Measurements from ENCODE around the gene RTRAF.
A peak's percentile ranks its signal among the peaks of the same experiment; 100 is the strongest.

RTRAF gene

DNA sequence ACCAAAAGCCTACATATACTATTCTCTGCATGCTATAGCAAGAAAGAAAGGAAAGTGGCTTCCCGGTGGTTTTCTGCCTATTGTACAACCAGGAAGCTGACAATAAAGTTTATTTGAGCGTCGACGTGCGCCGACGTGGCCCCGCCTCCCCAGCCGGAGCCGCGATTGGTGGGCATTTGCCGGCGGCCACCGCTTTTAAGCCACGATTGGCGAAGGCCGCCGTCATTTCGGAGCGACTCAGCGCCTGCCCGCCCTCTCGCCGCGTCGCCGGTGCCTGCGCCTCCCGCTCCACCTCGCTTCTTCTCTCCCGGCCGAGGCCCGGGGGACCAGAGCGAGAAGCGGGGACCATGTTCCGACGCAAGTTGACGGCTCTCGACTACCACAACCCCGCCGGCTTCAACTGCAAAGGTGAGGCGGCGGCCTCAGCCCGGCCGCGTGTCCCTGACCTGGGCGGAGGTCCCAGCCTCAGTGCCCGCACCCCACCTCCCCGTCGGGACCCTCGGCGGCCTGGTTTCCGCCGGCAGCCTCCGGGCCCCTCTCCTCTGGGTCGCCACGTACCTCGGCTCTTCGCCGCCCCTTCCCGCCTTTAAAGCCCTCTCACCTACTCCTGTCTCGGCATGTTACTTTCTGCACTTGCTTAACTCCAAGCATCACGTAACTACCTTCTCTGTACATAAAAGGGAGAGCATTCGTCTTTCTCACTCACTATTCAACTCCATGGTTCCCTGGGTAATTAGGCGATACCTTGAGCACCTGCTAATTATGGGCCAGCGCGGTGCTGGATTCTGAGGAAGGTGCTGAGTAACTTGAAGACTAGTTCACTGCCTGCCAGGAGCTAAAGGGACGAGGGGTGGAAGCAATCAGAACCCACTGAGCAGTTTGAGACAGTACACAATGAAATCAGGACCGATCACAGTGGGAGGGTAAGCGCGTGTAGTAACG, at the start of gene RTRAF:
Gene RTRAF (plus strand): TSS at position 254 of the 942 bp plus-strand sequence. CDS start 94 bp downstream, at position 348.
- intact Hi-C loops (cut with DNase I) = no loop called here
- DNase-seq = peak; percentile 90 to 99 (median 95)

GRCh38 chr14:51939755-51940301, 49.5 kb upstream of the RTRAF start:
- intact Hi-C loops (cut with DNase I) = no loop called here
- no peak for DNase-seq

DNA sequence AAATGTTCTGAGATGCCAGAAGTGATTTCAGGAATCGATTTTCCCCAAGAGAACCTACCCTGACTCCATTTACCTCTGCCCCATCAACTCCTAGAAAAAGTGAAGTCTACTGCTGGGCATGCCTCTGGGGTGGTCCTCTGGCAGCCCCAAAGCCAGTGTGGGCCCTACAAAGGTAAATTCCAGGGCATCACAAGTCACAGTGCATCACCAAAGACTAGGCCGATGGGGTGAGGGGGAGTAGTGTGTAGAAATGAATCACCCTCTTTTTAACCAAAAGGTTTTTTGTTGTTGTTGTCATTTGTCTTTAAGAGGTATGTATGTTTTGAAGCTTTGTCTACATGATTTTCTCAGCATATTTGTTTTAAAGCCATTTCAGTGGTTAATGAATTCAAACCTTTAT, 46.4 kb upstream of the RTRAF start:
- no peak for DNase-seq
- intact Hi-C loops (cut with DNase I) = no loop called here

GRCh38 chr14:51950007-51950406, 39.3 kb upstream of the RTRAF start:
- intact Hi-C loops (cut with DNase I) = no loop called here

DNA sequence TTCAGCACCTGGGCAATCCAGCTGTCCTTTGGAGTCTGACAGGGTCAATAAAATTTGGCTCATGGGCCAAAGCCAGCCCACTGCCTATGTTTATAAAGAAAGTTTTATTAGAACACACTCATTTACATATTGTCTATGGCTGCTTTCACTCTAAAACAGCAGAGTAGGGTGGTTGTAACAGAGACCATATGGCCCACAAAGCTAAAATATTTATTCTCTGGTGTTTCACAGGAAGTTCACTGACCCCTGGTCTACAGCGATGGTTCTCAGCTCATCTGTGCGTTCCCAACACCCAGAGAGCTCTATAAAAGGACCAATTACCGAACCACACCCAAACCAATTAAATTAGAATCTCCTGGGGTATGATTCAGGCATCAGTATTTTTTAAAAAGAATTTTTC, 37.7 kb upstream of the RTRAF start:
- no peak for DNase-seq
- intact Hi-C loops (cut with DNase I) = no loop called here

More at GRCh38 chr14:51950007-51950406, 39.3 kb upstream of the RTRAF start:
- no peak for DNase-seq

DNA sequence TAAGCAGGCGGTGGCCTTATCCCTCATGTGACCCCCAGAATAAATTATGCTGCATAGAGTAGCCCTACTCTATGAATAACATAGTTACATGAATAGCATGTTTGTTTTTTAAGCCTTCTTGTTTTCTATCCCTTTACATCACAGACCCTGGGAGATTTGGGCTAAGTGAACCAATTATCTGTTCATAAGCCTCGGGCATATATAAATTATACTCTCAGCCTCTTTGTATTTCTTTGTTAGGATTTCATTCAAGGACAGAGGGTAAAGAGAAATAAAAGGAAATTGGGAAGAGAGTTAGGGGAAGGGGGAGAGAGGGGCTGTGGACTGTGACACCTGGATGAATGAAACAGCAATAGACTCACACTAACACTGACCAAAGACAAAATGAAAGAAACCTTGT, 35.3 kb upstream of the RTRAF start:
- intact Hi-C loops (cut with DNase I) = no loop called here

DNA sequence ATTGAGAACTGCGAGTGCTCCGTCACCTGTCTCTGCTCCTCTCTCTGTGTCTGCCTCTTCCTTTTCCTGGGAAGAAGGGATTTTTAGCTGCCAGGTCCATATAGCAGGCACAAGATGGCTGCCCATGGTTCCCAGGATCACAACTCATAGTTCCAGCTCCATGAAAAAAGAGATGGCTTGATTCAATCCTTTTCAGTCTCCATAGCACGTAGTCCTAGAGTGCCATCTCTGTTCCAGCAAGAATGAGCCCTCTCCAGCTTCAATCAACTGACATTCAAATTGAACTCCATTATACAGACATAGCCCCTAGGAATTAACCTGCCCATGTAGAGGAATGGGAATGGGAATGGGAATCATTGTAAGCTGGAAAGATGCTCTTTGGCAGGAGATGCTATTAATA, 34.7 kb upstream of the RTRAF start:
- intact Hi-C loops (cut with DNase I) = no loop called here

More for the DNA sequence above, 35.3 kb upstream of the RTRAF start:
- DNase-seq = no peak

GRCh38 chr14:51957950-51958349, 31.4 kb upstream of the RTRAF start:
- DNase-seq = no peak
- intact Hi-C loops (cut with DNase I) = no loop called here

More for the DNA sequence above, 34.7 kb upstream of the RTRAF start:
- DNase-seq = no peak

- intact Hi-C loops (cut with DNase I) = no loop called here
- no peak for DNase-seq
Observed at GRCh38 chr14:51959928-51960327, 29.4 kb upstream of the RTRAF start.

GRCh38 chr14:51960866-51961265, 28.5 kb upstream of the RTRAF start:
- intact Hi-C loops (cut with DNase I) = no loop called here

DNA sequence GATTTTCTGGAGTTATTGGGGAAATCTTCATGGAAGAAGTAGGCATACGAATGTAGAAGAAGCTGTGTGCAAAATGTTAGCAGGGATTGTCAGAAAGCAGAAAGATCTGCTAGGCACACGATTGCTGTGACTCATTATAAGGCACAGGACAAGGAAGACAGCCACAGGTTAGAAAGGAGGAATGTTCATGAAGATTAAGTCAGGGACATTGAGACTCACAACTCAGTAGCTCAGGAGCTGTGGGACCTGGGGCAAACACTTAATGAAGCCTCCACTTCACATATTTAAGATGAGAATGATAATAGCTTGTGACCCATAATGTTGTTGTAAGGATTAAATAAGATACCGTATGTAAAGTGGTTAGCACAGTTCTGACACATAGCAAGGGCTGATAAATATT, 26.6 kb upstream of the RTRAF start:
- no peak for DNase-seq
- intact Hi-C loops (cut with DNase I) = no loop called here

More at GRCh38 chr14:51960866-51961265, 28.5 kb upstream of the RTRAF start:
- DNase-seq = no peak

DNA sequence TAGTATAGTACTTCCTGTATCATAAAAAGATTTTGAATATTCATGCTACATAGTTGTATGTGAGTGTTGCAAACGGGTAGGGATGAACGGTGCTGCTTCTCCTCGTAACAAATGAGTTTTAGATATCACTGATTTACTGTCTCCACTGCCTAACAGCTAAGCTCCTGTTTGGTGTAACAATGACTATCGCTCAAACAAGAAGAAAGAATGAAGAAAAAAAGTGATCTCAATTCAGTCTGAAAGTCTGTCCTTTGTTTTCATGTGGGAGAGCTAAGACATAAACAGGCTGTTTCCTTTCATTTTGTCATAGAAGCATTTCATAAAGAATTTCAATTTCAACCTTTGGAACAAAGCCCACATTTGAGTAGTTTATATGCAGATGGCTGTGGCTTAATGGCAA, 26.1 kb upstream of the RTRAF start:
- intact Hi-C loops (cut with DNase I) = no loop called here
- no peak for DNase-seq

DNA sequence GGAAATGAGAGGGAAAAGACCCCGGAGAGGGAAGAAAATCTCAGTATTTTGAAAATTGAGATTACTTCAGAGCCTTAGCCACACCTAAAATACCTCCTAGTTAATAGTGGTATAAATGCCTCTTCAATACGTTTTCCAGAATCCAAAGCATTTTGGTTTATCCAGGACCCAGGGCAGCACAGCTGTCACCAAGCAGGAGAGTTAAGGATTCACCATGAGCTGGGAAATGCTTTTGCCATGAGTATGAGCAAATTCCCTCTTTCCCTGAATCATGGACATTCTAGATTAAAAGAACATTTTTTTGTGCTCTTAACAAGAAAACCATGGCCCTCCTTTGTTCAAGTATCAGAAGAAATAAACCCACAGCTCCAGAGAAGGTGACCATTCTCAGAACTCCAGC, 21.8 kb upstream of the RTRAF start:
- intact Hi-C loops (cut with DNase I) = no loop called here
- no peak for DNase-seq

DNA sequence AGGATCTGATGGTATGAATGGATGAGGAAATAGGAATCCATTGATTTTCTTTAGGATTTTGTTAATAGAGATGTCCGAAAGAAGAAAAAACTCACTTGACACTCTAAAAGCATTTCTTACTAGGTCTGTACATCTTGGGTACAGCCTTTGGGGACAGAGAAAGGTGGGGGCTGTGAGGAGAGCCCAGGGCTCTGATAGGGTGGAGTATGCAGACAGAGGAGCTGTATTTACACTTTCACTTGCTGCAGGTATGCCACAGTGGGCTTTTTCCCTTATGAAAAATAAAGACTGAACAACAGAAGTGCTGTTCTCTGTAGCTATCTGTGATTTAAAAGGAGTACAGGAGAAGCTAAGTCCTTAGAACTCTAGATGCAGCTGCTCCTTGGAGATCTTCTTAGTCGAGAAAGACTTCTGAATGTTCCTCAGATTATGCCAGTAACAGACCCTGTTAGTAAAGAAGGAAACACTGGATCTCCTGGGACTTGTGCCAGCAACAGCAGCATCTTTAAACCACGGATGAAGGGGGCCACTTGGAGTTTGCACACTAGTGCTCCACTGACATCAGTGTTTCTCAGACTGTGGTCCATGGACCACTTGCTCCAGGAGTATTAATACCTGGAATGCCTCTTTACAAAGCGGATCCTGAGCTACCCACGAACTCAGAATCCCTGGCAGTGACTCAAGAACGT, 19.4 kb upstream of the RTRAF start:
- DNase-seq = no peak
- intact Hi-C loops (cut with DNase I) = loop anchor here (10.0 kb wide), 1 partner anchor 685 kb away; no protein-coding TSS in a partner anchor

- DNase-seq = no peak
- intact Hi-C loops (cut with DNase I) = loop anchor here (10.0 kb wide), 1 partner anchor 688 kb away; no protein-coding TSS in a partner anchor
Observed at GRCh38 chr14:51972566-51972965, 16.8 kb upstream of the RTRAF start.

DNA sequence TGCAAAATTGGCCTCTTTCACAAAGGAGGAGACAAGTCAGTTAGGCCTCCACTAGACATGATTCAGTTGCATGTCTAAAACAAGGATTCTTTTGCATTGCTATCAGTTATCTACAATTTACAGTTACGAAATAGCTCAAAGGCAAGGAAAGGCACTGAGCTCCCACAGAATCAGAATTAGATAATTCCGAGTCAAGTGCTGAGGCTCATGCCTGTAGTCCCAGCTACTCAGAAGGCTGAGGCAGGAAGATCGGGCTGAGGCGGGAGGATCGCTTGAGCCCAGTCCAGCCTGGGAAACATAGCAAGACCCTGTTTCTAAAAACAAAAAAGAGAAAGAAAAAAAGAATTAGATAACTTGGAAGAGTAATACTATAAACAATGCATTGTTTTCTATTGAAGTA, 12.3 kb upstream of the RTRAF start:
- intact Hi-C loops (cut with DNase I) = loop anchor here (5.0 to 10.0 kb wide), 2 partner anchors 195 to 692 kb away; no protein-coding TSS in a partner anchor
- no peak for DNase-seq

- no peak for DNase-seq
- intact Hi-C loops (cut with DNase I) = loop anchor here (5.0 to 10.0 kb wide), 2 partner anchors 196 to 694 kb away; no protein-coding TSS in a partner anchor
Observed at GRCh38 chr14:51978681-51979085, 10.7 kb upstream of the RTRAF start.

DNA sequence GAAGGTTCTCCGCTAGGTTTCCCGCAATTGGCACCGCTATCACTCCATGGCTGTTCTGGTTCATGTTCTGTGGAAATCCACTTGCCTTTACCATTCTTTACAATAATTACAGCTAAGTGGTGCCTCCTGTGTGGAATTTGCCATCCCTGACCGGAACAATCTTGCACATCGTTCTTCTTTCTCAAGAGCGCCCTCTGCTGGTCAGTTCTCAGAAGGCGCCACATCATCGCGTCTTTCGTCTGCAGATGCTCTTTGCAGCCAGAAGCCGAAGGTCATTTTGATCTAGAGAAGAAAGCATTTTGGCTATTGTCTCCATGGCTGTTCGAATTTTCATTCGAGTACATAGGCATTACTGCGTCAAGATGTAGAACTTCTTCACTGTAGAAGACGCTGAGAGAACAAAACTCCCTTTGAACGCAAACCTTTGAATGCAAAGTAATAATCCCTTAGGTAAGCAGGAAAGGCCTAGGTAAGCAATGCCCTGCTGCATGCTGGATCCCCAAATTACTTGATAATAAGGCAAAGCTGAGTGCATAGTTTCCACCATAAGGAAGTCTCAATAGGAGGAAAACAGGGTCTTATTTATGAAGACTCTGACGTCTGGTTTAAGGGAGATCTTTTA, 10.1 kb upstream of the RTRAF start:
- intact Hi-C loops (cut with DNase I) = loop anchor here (5.0 to 10.0 kb wide), 2 partner anchors 197 to 694 kb away; no protein-coding TSS in a partner anchor

DNA sequence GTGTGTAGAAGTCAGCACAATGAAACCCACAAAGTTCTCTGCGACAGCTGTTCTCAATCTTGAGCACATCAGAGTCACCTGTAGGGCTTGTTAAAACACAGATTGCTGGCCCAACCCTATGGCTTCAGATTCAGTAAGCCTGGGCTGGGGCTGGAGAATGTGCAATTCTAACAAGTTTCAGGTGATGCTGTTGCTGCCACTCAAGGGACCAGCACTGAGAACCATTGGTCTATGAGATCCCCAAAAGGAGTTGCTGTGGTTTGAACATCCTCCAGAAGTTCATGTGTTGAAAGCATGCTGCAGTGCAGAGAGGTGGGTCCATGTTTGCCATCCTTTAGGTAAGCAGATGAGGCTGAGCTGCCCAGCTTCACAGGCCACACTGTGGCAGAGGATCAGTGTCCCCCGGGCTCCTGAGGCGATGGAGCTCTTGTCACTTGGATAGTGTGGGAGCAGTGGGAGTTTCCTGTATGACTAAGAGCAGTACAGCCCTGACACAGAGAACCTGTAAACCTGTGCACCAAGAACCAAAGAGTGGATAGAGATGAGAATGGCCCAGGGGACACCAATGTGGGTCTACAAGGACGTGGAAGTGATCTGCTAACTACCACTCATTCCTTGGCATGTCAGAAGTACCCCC, 8.0 kb upstream of the RTRAF start:
- no peak for DNase-seq
- intact Hi-C loops (cut with DNase I) = no loop called here

More for the DNA sequence above, 10.1 kb upstream of the RTRAF start:
- DNase-seq = peak; percentile 62 to 97 (median 88)

DNA sequence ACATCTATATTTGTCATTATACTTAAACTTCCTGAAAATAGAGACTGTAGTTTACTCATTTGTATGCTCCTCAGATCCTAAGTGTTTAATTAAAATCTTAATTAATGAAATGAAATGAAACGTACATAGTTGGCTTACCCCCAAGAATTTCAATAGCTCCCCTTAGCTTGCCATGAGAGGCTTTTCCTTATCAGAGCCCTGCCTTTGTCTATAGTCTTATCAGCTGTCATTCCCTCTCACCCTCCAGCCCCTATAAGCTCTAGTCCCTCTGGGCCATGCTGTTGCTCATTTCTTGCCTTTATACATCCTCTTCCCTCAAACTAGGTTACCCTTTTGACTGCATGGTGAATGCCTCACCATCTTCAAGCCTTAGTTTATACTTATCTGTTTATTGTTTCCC, 1.1 kb upstream of the RTRAF start:
- intact Hi-C loops (cut with DNase I) = no loop called here
- DNase-seq = no peak

Measured in posterior cingulate gyrus (tissue), 11 donors.